OCI-LY1 (cell line): ENCODE data around the gene RAB9B.

Source experiments
- H2AFZ ChIP-seq: fragments of 200-600 bp; sonication (generic), shearing (Covaris generic); 2 replicates; pipeline ENCODE4 v1.6.0; 2014; ENCODE audit warnings: antibody characterized with exemption, mild to moderate bottlenecking, low read length
- H3F3A ChIP-seq: fragments of 200-600 bp; sonication (generic), shearing (Covaris generic); 2 replicates; pipeline ENCODE4 v1.6.0; 2014; ENCODE audit warnings: mild to moderate bottlenecking, antibody characterized with exemption, low read length, moderate library complexity; ENCODE audit not compliant: insufficient read depth
- H3K27ac ChIP-seq: fragments of 200-600 bp; sonication (generic); 2 replicates; pipeline ENCODE4 v1.5.1; 2014; ENCODE audit warnings: low read length, mixed run types, mild to moderate bottlenecking, low read depth; ENCODE audit not compliant: poor library complexity, severe bottlenecking
- H3K27me3 ChIP-seq: fragments of 200-600 bp; sonication (generic); 2 replicates; pipeline ENCODE4 v1.6.0; 2014; ENCODE audit warnings: antibody characterized with exemption, mild to moderate bottlenecking, low read length, moderate library complexity; ENCODE audit not compliant: insufficient read depth
- H3K36me3 ChIP-seq: fragments of 200-600 bp; sonication (generic); 2 replicates; pipeline ENCODE4 v1.6.1; 2014; ENCODE audit warnings: mild to moderate bottlenecking, antibody characterized with exemption, low read length, moderate library complexity, mixed read lengths; ENCODE audit not compliant: insufficient read depth
- H3K4me1 ChIP-seq: fragments of 200-600 bp; sonication (generic); 2 replicates; pipeline ENCODE4 v1.5.1; 2014; ENCODE audit warnings: mild to moderate bottlenecking, low read length, moderate library complexity; ENCODE audit not compliant: insufficient read depth, severe bottlenecking
- H3K4me2 ChIP-seq: fragments of 200-600 bp; sonication (generic), shearing (Covaris generic); 2 replicates; pipeline ENCODE4 v1.6.1; 2014; ENCODE audit warnings: low read length
- H3K4me3 ChIP-seq: fragments of 200-600 bp; sonication (generic); 2 replicates; pipeline ENCODE4 v1.5.1; 2014; ENCODE audit warnings: low read length, low read depth, mild to moderate bottlenecking, mixed read lengths; ENCODE audit not compliant: poor library complexity, severe bottlenecking
- H3K79me2 ChIP-seq: fragments of 200-600 bp; shearing (Covaris generic); 2 replicates; pipeline ENCODE4 v1.6.1; 2016; ENCODE audit warnings: mixed run types, low read length, mixed read lengths; ENCODE audit not compliant: insufficient read depth
- H3K9ac ChIP-seq: fragments of 200-600 bp; sonication (generic), shearing (Covaris generic); 2 replicates; pipeline ENCODE4 v1.6.1; 2014; ENCODE audit warnings: mild to moderate bottlenecking, low read length, mixed read lengths
- H3K9me2 ChIP-seq: fragments of 200-600 bp; sonication (generic), shearing (Covaris generic); 2 replicates; pipeline ENCODE4 v1.6.1; 2014; ENCODE audit warnings: low read depth, mild to moderate bottlenecking, low read length, mixed read lengths
- H3K9me3 ChIP-seq: fragments of 200-600 bp; shearing (Covaris generic); 2 replicates; pipeline ENCODE4 v1.6.1; 2014; ENCODE audit warnings: low read length, mixed read lengths
- H4K20me1 ChIP-seq: fragments of 200-600 bp; sonication (generic), shearing (Covaris generic); 2 replicates; pipeline ENCODE4 v1.6.0; 2016; ENCODE audit warnings: mild to moderate bottlenecking, low read length; ENCODE audit not compliant: insufficient read depth
- CTCF ChIP-seq: fragments of 200-600 bp; sonication (generic), shearing (Covaris generic); IDR thresholded peaks from 2 replicates; pipeline ENCODE4 v1.5.1; 2017; ENCODE audit warnings: mild to moderate bottlenecking, antibody characterized with exemption, low read length, moderate library complexity, mixed read lengths
- EZH2 ChIP-seq: fragments of 200-600 bp; sonication (generic), shearing (Covaris generic); IDR thresholded peaks from 2 replicates; pipeline ENCODE4 v1.8.0; 2017; ENCODE audit warnings: borderline replicate concordance, mixed run types, mild to moderate bottlenecking, antibody characterized with exemption, low read length, moderate library complexity, mixed read lengths

Gene RAB9B

GRCh38 chrX:103831342-103831802, 685 bp downstream of the RAB9B start:
- Histone ChIP-seq H3K9ac (peak overlapping the region; percentile 51; the same call in 1 of the 2 replicates), H3K4me3 (peak overlapping the region; percentile 65), H2AFZ (no peak overlapping the region), H3K9me3 (no peaks in the 10 kb centered on the region), H3K79me2 (no peaks in the 10 kb centered on the region), H3F3A (no peaks in the 10 kb centered on the region), H3K9me2 (no peaks in the 10 kb centered on the region), H3K4me2 (peak overlapping the region; percentile 79), H3K36me3 (no peaks in the 10 kb centered on the region), H3K27ac (no peak overlapping the region), H3K27me3 (no peaks in the 10 kb centered on the region), H3K4me1 (no peaks in the 10 kb centered on the region), H4K20me1 (no peaks in the 10 kb centered on the region)
- TF ChIP-seq EZH2 (no peak), CTCF (no peak)

GRCh38 chrX:103830848-103831247, 1.2 kb downstream of the RAB9B start:
- H3K9me2 ChIP-seq, result no peaks in the 10 kb centered on the region
- no peak overlapping the region for H3K4me3 ChIP-seq
- no peaks in the 10 kb centered on the region for H3K4me1 ChIP-seq
- TF ChIP-seq EZH2 (no peak), CTCF (no peak)
- H3K27ac ChIP-seq, result no peak overlapping the region
- H3K4me2 ChIP-seq, result no peak overlapping the region
- H2AFZ ChIP-seq, result no peak overlapping the region
- H3K9me3 ChIP-seq, result no peaks in the 10 kb centered on the region
- no peaks in the 10 kb centered on the region for H3F3A ChIP-seq
- H3K27me3 ChIP-seq, result no peaks in the 10 kb centered on the region
- no peaks in the 10 kb centered on the region for H3K36me3 ChIP-seq
- no peaks in the 10 kb centered on the region for H3K79me2 ChIP-seq
- no peaks in the 10 kb centered on the region for H4K20me1 ChIP-seq
- H3K9ac ChIP-seq, result no peak overlapping the region

- Histone ChIP-seq H4K20me1 (no peaks in the 10 kb centered on the region), H3K4me3 (no peak overlapping the region)
Observed at GRCh38 chrX:103828529-103828928, 3.5 kb downstream of the RAB9B start.

More at GRCh38 chrX:103828529-103828928, 3.5 kb downstream of the RAB9B start:
- H3K36me3 ChIP-seq, result no peaks in the 10 kb centered on the region
- no peaks in the 10 kb centered on the region for H3F3A ChIP-seq
- H2AFZ ChIP-seq, result no peak overlapping the region
- no peak overlapping the region for H3K4me2 ChIP-seq
- no peak overlapping the region for H3K9ac ChIP-seq
- H3K4me1 ChIP-seq, result no peaks in the 10 kb centered on the region
- no peaks in the 10 kb centered on the region for H3K9me2 ChIP-seq
- H3K27ac ChIP-seq, result no peak overlapping the region
- TF ChIP-seq CTCF (no peak), EZH2 (no peak)
- H3K27me3 ChIP-seq, result no peaks in the 10 kb centered on the region
- H3K79me2 ChIP-seq, result no peaks in the 10 kb centered on the region
- H3K9me3 ChIP-seq, result no peaks in the 10 kb centered on the region
